MM.1S (cell line): Measurements from ENCODE around the gene CA10.

Source experiments
- DNase-seq: peaks from one replicate; pipeline ENCODE4 v3.0.0-alpha.2; 2015
- H2AFZ ChIP-seq: fragments of 300-600 bp; sonication (generic); 2 replicates; pipeline ENCODE4 v1.6.0; 2016; ENCODE audit warnings: antibody characterized with exemption, low read length
- H3F3A ChIP-seq: fragments of 300-600 bp; sonication (generic); 2 replicates; pipeline ENCODE4 v1.6.1; 2016; ENCODE audit warnings: mild to moderate bottlenecking, antibody characterized with exemption, low read length, moderate library complexity, mixed read lengths; ENCODE audit not compliant: insufficient read depth
- H3K27ac ChIP-seq: fragments of 300-600 bp; sonication (generic); 2 replicates; pipeline ENCODE4 v1.5.1; 2016; ENCODE audit warnings: mild to moderate bottlenecking, low read length
- H3K27me3 ChIP-seq: fragments of 300-600 bp; sonication (generic); replicated peaks from 2 replicates; pipeline ENCODE4 v1.6.0; 2016; ENCODE audit warnings: low read length; ENCODE audit not compliant: insufficient read depth
- H3K36me3 ChIP-seq: fragments of 300-600 bp; sonication (generic); replicated peaks from 2 replicates; pipeline ENCODE4 v1.6.1; 2016; ENCODE audit warnings: mild to moderate bottlenecking, low read length, mixed read lengths; ENCODE audit not compliant: insufficient read depth
- H3K4me1 ChIP-seq: fragments of 300-600 bp; sonication (generic); 2 replicates; pipeline ENCODE4 v1.6.1; 2016; ENCODE audit warnings: low read length, mixed read lengths
- H3K4me2 ChIP-seq: fragments of 300-600 bp; sonication (generic); 2 replicates; pipeline ENCODE4 v1.6.0; 2016; ENCODE audit warnings: low read depth, low read length
- H3K4me3 ChIP-seq: fragments of 300-600 bp; sonication (generic); 2 replicates; pipeline ENCODE4 v1.5.1; 2016; ENCODE audit warnings: low read length, mixed read lengths
- H3K79me2 ChIP-seq: fragments of 300-600 bp; sonication (generic); 2 replicates; pipeline ENCODE4 v1.6.1; 2016; ENCODE audit warnings: mixed run types, low read length, mixed read lengths
- H3K9ac ChIP-seq: fragments of 300-600 bp; sonication (generic); 2 replicates; pipeline ENCODE4 v1.6.1; 2016; ENCODE audit warnings: low read length, mixed read lengths
- H3K9me2 ChIP-seq: fragments of 300-600 bp; sonication (generic); replicated peaks from 2 replicates; pipeline ENCODE4 v1.6.1; 2016; ENCODE audit warnings: mild to moderate bottlenecking, low read length, mixed read lengths; ENCODE audit not compliant: insufficient read depth
- H3K9me3 ChIP-seq: fragments of 300-600 bp; sonication (generic); replicated peaks from 2 replicates; pipeline ENCODE4 v1.6.1; 2016; ENCODE audit warnings: mild to moderate bottlenecking, low read length, mixed read lengths; ENCODE audit not compliant: insufficient read depth
- H4K20me1 ChIP-seq: fragments of 300-600 bp; sonication (generic); 2 replicates; pipeline ENCODE4 v1.6.1; 2016; ENCODE audit warnings: mild to moderate bottlenecking, low read length, moderate library complexity, mixed read lengths; ENCODE audit not compliant: insufficient read depth
- CTCF ChIP-seq: fragments of 300-600 bp; sonication (generic); IDR thresholded peaks from 2 replicates; pipeline ENCODE4 v1.5.1; 2016; ENCODE audit warnings: antibody characterized with exemption, low read length, mixed read lengths
- EZH2 ChIP-seq: fragments of 300-600 bp; sonication (generic); optimal IDR thresholded peaks from 2 replicates; pipeline ENCODE3; 2017; ENCODE audit warnings: low read depth, mild to moderate bottlenecking, antibody characterized with exemption, low read length, mixed read lengths
- EZH2phosphoT487 ChIP-seq: fragments of 300-600 bp; sonication (generic); IDR thresholded peaks from 2 replicates; pipeline ENCODE4 v1.6.1; 2018; ENCODE audit warnings: antibody characterized with exemption, low read length

CA10 gene

DNA sequence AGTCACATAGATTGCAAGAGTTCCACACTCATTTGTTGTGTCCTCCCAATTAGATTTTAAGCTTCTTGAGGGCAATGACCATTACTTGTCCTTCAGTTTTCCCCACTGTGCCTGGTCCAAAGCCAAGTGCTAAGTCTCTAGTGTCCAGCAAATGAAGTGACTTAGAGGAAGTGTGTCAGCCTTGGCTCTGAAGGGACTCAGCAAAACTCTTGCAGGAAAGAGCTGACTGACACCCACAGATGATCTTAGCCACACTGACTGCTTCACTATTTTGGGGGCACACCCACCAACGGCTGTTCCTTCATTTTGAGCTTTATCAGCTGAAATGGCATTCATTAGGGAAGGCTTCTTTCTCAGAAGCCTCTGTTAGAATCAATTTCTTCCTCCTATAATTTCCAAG is 540.0 kb downstream of the CA10 start:
- Histone ChIP-seq H3K9me3 (no peaks in the 10 kb centered on the region), H3K27me3 (no peaks in the 10 kb centered on the region), H2AFZ (no peak overlapping the region), H3K9ac (no peak overlapping the region), H3K4me3 (no peak overlapping the region), H3K4me1 (no peaks in the 10 kb centered on the region), H3F3A (no peaks in the 10 kb centered on the region), H4K20me1 (no peaks in the 10 kb centered on the region), H3K36me3 (no peaks in the 10 kb centered on the region), H3K79me2 (no peaks in the 10 kb centered on the region), H3K4me2 (no peak overlapping the region), H3K27ac (no peak overlapping the region), H3K9me2 (no peaks in the 10 kb centered on the region)
- no peak for DNase-seq
- TF ChIP-seq CTCF (no peak), EZH2 (no peak), EZH2phosphoT487 (no peak)

GRCh38 chr17:51617986-51618385 is 540.5 kb downstream of the CA10 start:
- Histone ChIP-seq H3K4me1 (no peaks in the 10 kb centered on the region), H3F3A (no peaks in the 10 kb centered on the region), H3K9me2 (no peaks in the 10 kb centered on the region), H3K36me3 (no peaks in the 10 kb centered on the region), H3K9ac (no peak overlapping the region), H3K27ac (no peak overlapping the region), H3K4me2 (no peak overlapping the region), H2AFZ (no peak overlapping the region), H3K27me3 (no peaks in the 10 kb centered on the region), H4K20me1 (no peaks in the 10 kb centered on the region), H3K9me3 (no peaks in the 10 kb centered on the region), H3K79me2 (no peaks in the 10 kb centered on the region), H3K4me3 (no peak overlapping the region)
- TF ChIP-seq CTCF (no peak), EZH2phosphoT487 (no peak), EZH2 (no peak)
- DNase-seq: no peak

DNA sequence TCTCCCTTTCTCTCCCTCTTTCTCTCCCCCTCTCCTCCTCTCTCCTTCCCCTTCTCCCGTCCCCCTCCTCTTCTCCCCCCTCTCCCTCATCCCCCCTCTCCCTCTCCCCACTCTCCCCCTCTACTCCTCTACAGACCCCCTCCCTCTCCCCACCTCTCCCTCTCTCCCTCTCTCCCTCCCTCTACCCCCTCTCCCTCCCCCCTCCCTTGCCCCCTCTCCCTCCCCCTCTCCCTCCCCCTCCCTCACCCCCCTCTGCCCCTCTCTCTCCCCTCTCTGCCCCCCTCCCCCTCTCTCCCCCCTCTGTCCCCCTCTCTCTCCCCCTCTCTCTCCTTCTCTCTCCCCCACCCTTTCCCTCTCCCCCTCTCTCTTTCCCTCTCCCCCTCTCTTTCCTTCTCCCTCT is 545.3 kb downstream of the CA10 start:
- no peaks in the 10 kb centered on the region for H4K20me1 ChIP-seq
- H3K79me2 ChIP-seq: no peaks in the 10 kb centered on the region
- H3K4me3 ChIP-seq: no peak overlapping the region
- no peaks in the 10 kb centered on the region for H3K9me2 ChIP-seq
- H3K27ac ChIP-seq: no peak overlapping the region
- H3K27me3 ChIP-seq: no peaks in the 10 kb centered on the region
- no peaks in the 10 kb centered on the region for H3K9me3 ChIP-seq
- no peak overlapping the region for H3K9ac ChIP-seq
- H2AFZ ChIP-seq: no peak overlapping the region
- TF ChIP-seq CTCF: no peak
- no peak for TF ChIP-seq EZH2phosphoT487
- no peak for TF ChIP-seq EZH2
- no peaks in the 10 kb centered on the region for H3F3A ChIP-seq
- no peak overlapping the region for H3K4me2 ChIP-seq
- peaks cover 10% of the 10 kb centered on the region for H3K4me1 ChIP-seq
- DNase-seq: no peak
- no peaks in the 10 kb centered on the region for H3K36me3 ChIP-seq
